ENCODE data around the gene B3GALNT1. TPM values are rescaled to one million over a fixed set of nuclear protein-coding genes. Genes with fewer than 3 reads are reported as not detected.

The B3GALNT1 gene
- polyA plus RNA-seq, 2 of the 4 experiments (the other 2 are of a cell fraction) = 0.13 to 0.14 TPM

- CTCF ChIA-PET = no interaction called here
- Histone ChIP-seq H3K4me3 (no peak overlapping the region), H3K9me3 (no peaks in the 10 kb centered on the region), H3K4me2 (no peak overlapping the region), H3K4me1 (no peaks in the 10 kb centered on the region), H3K27ac (no peak overlapping the region)
- POLR2A ChIA-PET = no interaction called here
- TF ChIP-seq CEBPB (IDR thresholded peaks at IDR 0.05) (no peak), KDM5A (IDR thresholded peaks at IDR 0.05) (no peak), NPAS2 (CRISPR knock-in tag; IDR thresholded peaks at IDR 0.05; ENCODE audit: borderline replicate concordance) (no peak), ZFP36 (IDR thresholded peaks at IDR 0.05; ENCODE audit: borderline replicate concordance, partially characterized antibody) (no peak), ELK1 (IDR thresholded peaks at IDR 0.05; ENCODE audit: low read depth, low read length) (no peak), HMGXB4 (CRISPR knock-in tag; IDR thresholded peaks at IDR 0.05; ENCODE audit: borderline replicate concordance) (no peak), CHD2 (IDR thresholded peaks at IDR 0.05; ENCODE audit: low read length, partially characterized antibody) (no peak), BHLHE40 (IDR thresholded peaks at IDR 0.05; ENCODE audit: low read depth, low read length) (no peak), CBX2 (IDR thresholded peaks at IDR 0.05; ENCODE audit: borderline replicate concordance, low read depth) (no peak), POLR2AphosphoS2 (conservative IDR thresholded peaks at IDR 0.05; ENCODE audit: low read length) (no peak), E2F6 (IDR thresholded peaks at IDR 0.05; ENCODE audit: borderline replicate concordance, low read depth) (no peak), PBX3 (IDR thresholded peaks at IDR 0.05) (no peak), JUNB (IDR thresholded peaks at IDR 0.05) (no peak), CBX8 (IDR thresholded peaks at IDR 0.05) (no peak), HOXB5 (CRISPR knock-in tag; IDR thresholded peaks at IDR 0.05) (no peak), HES2 (IDR thresholded peaks at IDR 0.05) (no peak), POLR2A (IDR thresholded peaks at IDR 0.05; ENCODE audit: low read length) (no peak), ESRRA (IDR thresholded peaks at IDR 0.05; ENCODE audit: borderline replicate concordance, low read length) (no peak), RARB (CRISPR knock-in tag; IDR thresholded peaks at IDR 0.05) (no peak)
- ATAC-seq (no peak), DNase-seq (ENCODE audit: low read depth in 1 of 2, low spot score in 1 of 2) (no peak), FAIRE-seq (no peak)
Observed at GRCh38 chr3:161072751-161073150, 32.4 kb downstream of the B3GALNT1 start.

GRCh38 chr3:161072211-161072621, 32.9 kb downstream of the B3GALNT1 start:
- ATAC-seq (no peak), FAIRE-seq (no peak), DNase-seq (ENCODE audit: low read depth in 1 of 2, low spot score in 1 of 2) (no peak)
- WGBS (ENCODE audit: missing lambda C conversion rate) = 66% methylated on average over 1 of the region's 1 CpG
- Histone ChIP-seq H3K4me2 (no peak overlapping the region), H3K4me3 (no peak overlapping the region), H3K4me1 (no peaks in the 10 kb centered on the region), H3K9me3 (no peaks in the 10 kb centered on the region), H3K27ac (no peak overlapping the region)
- POLR2A ChIA-PET = no interaction called here
- CTCF ChIA-PET = no interaction called here
- no peak for TF ChIP-seq HOXB13 (CRISPR knock-in tag; IDR thresholded peaks at IDR 0.05; ENCODE audit: low read depth)
- no peak for TF ChIP-seq CHD4 (IDR thresholded peaks at IDR 0.05; ENCODE audit: borderline replicate concordance)
- no peak for TF ChIP-seq HOXB5 (CRISPR knock-in tag; IDR thresholded peaks at IDR 0.05)
- no peak for TF ChIP-seq SREBF2 (IDR thresholded peaks at IDR 0.05)
- TF ChIP-seq SMC3 (IDR thresholded peaks at IDR 0.05) = no peak
- TF ChIP-seq KDM1A (IDR thresholded peaks at IDR 0.05; ENCODE audit: low read depth) = no peak
- no peak for TF ChIP-seq ZC3H11A (IDR thresholded peaks at IDR 0.05)
- TF ChIP-seq CEBPB (IDR thresholded peaks at IDR 0.05) = no peak
- TF ChIP-seq TFCP2L1 (CRISPR knock-in tag; IDR thresholded peaks at IDR 0.05) = no peak
- TF ChIP-seq REST (IDR thresholded peaks at IDR 0.05) = no peak
- TF ChIP-seq BHLHE40 (IDR thresholded peaks at IDR 0.05; ENCODE audit: low read depth, low read length) = no peak

Measured in A549 (cell line).